A673 (cell line): ENCODE measurements around the gene GSG1L. TPM values are rescaled to one million over a fixed set of nuclear protein-coding genes. Genes with fewer than 3 reads are reported as not detected.

Experiments used
- BruUV-seq: library from RNA; stranded (reverse); fragments of 400-500 nt; replicated peaks from 2 replicates; lab custom pipeline; 2021; lab: Mats Ljungman, UMichigan
- CTCF ChIA-PET: fragments of 300-600 bp; sonication (Branson Sonifier 250); formaldehyde crosslinking; loops from one replicate; lab custom pipeline; 2022; ENCODE audit warnings: antibody characterized with exemption; lab: Charles Lee
- POLR2A ChIA-PET: fragments of 300-600 bp; sonication (Branson Sonifier 250); formaldehyde crosslinking; loops from one replicate; lab custom pipeline; 2022; ENCODE audit warnings: antibody characterized with exemption; ENCODE audit not compliant: low non-redundant PET; lab: Charles Lee
- DNase-seq: peaks from one replicate; pipeline ENCODE4 v3.0.0-alpha.2; 2015; ENCODE audit warnings: low spot score
- H3K27ac ChIP-seq: fragments of 200-600 bp; sonication (generic); 2 replicates; pipeline ENCODE4 v1.5.1; 2016; ENCODE audit warnings: mixed run types, low read depth, mild to moderate bottlenecking, mixed read lengths, antibody characterized with exemption, low read length; ENCODE audit not compliant: poor library complexity, severe bottlenecking
- H3K27me3 ChIP-seq: fragments of 200-600 bp; sonication (generic); replicated peaks from 2 replicates; pipeline ENCODE4 v1.6.1; 2017; ENCODE audit warnings: mixed run types, low read depth, mild to moderate bottlenecking, mixed read lengths, antibody characterized with exemption, low read length; ENCODE audit not compliant: insufficient read depth, poor library complexity
- H3K36me3 ChIP-seq: fragments of 200-600 bp; sonication (generic); 2 replicates; pipeline ENCODE4 v1.6.1; 2016; ENCODE audit warnings: mixed run types, mild to moderate bottlenecking, mixed read lengths, antibody characterized with exemption, low read length; ENCODE audit not compliant: insufficient read depth, poor library complexity, severe bottlenecking
- H3K4me1 ChIP-seq: fragments of 200-600 bp; sonication (generic); 2 replicates; pipeline ENCODE4 v1.6.1; 2017; ENCODE audit warnings: mixed run types, mild to moderate bottlenecking, mixed read lengths, antibody characterized with exemption, low read length; ENCODE audit not compliant: insufficient read depth, poor library complexity, severe bottlenecking
- H3K4me3 ChIP-seq: fragments of 200-600 bp; sonication (generic); 2 replicates; pipeline ENCODE4 v1.5.1; 2016; ENCODE audit warnings: low read depth, mixed run types, mild to moderate bottlenecking, mixed read lengths, low read length; ENCODE audit not compliant: poor library complexity, severe bottlenecking
- H3K9me3 ChIP-seq: fragments of 200-600 bp; sonication (generic); 2 replicates; pipeline ENCODE4 v1.6.1; 2016; ENCODE audit warnings: mixed run types, low read depth, mild to moderate bottlenecking, mixed read lengths, antibody characterized with exemption, low read length; ENCODE audit not compliant: poor library complexity, severe bottlenecking
- CTCF ChIP-seq: fragments of 300-800, 200-600 bp; sonication (generic); conservative IDR thresholded peaks from 2 replicates; pipeline ENCODE4 v1.5.1; 2017; ENCODE audit warnings: low read depth, mild to moderate bottlenecking, antibody characterized with exemption, low read length, moderate library complexity, mixed read lengths
- EZH2 ChIP-seq: fragments of 200-600 bp; sonication (generic); IDR thresholded peaks from 2 replicates; pipeline ENCODE4 v1.6.1; 2017; ENCODE audit warnings: borderline replicate concordance, low read depth, mild to moderate bottlenecking, mixed read lengths, antibody characterized with exemption, low read length; ENCODE audit not compliant: poor library complexity, severe bottlenecking
- intact Hi-C: fragments of 100-400 bp; cut with micrococcal nuclease; formaldehyde crosslinking; loops from one replicate; pipeline ENCODE4 v1.10.0; 2022; ENCODE audit not compliant: unreplicated experiment
- total RNA-seq: library from RNA; stranded (reverse); gene quantifications from 2 replicates; pipeline ENCODE4 v1.2.3, GENCODE V29; 2021

GSG1L gene
- total RNA-seq, 1 experiment from 2014 or later, result not detected

DNA sequence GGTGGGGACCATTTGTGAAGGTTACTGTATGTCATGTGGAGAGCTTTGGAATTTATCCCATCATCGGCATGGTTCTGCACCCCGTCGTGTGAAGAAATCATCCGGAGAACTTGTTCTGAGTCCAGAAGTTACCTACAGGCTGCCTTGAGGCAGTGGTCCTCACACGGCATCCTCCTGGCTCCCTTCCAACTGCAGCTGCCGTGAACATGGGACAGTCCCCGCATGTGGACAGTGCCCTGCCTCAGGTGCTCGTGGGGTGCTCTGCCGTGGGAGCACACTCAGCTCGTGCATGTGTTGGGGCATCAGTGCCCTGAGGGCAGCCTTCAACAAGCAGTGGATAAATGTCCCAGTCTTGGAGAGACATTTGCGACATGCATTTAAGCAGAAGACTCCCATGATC lies 324.9 kb downstream of the GSG1L start:
- DNase-seq, result no peak
- BruUV-seq, result no TSS peak
- Histone ChIP-seq H3K4me3 (no peak overlapping the region), H3K4me1 (no peaks in the 10 kb centered on the region), H3K27ac (no peak overlapping the region), H3K9me3 (no peaks in the 10 kb centered on the region), H3K27me3 (no peaks in the 10 kb centered on the region), H3K36me3 (no peaks in the 10 kb centered on the region)
- no peak for TF ChIP-seq CTCF
- TF ChIP-seq EZH2, result no peak
- intact Hi-C loops, result no loop called here
- POLR2A ChIA-PET, result no interaction called here
- CTCF ChIA-PET, result no interaction called here

Other genes starting within 250 kb of the GSG1L start
- 155 and 159 TPM in 2 replicates for gene XPO6, start 148.3 kb upstream of the GSG1L start, total RNA-seq
- 22.2 and 26.8 TPM in 2 replicates for gene SBK1, start 228.8 kb upstream of the GSG1L start, total RNA-seq